Endodermal cell (in vitro differentiated cells): Measurements from ENCODE around the gene OR6B2. TPM values are rescaled to one million over a fixed set of nuclear protein-coding genes. Genes with fewer than 3 reads are reported as not detected.

Experiments used
- DNase-seq: peaks from one replicate; pipeline ENCODE4 v3.0.0-alpha.2; 2017
- H3K27ac ChIP-seq: 2 replicates; pipeline ENCODE4 v1.5.1; 2013; ENCODE audit warnings: mild to moderate bottlenecking, low read depth, low read length, moderate library complexity
- H3K27me3 ChIP-seq: 2 replicates; pipeline ENCODE4 v1.6.1; 2013; ENCODE audit warnings: mild to moderate bottlenecking, low read length, moderate library complexity; ENCODE audit not compliant: insufficient read depth, control insufficient read depth, poor library complexity, severe bottlenecking
- H3K36me3 ChIP-seq: 2 replicates; pipeline ENCODE4 v1.7.0; 2013; ENCODE audit warnings: mild to moderate bottlenecking, low read length, moderate library complexity; ENCODE audit not compliant: control insufficient read depth, insufficient read depth
- H3K4me1 ChIP-seq: one replicate; pipeline ENCODE4 v1.7.0; 2013; ENCODE audit warnings: low read length; ENCODE audit not compliant: control insufficient read depth, insufficient read depth
- H3K4me3 ChIP-seq: 2 replicates; pipeline ENCODE4 v1.5.1; 2013; ENCODE audit warnings: mild to moderate bottlenecking, low read length, moderate library complexity
- H3K9ac ChIP-seq: 2 replicates; pipeline ENCODE4 v1.6.1; 2013; ENCODE audit warnings: mild to moderate bottlenecking, low read length, moderate library complexity; ENCODE audit not compliant: poor library complexity, severe bottlenecking; ENCODE audit errors: extremely low read depth
- H3K9me3 ChIP-seq: 2 replicates; pipeline ENCODE4 v1.6.1; 2013; ENCODE audit warnings: mild to moderate bottlenecking, low read length, moderate library complexity; ENCODE audit not compliant: control insufficient read depth
- H3K27ac Mint-ChIP-seq: 2 replicates; pipeline ENCODE4 v1.8.0; 2020; ENCODE audit warnings: mixed read lengths
- H3K27me3 Mint-ChIP-seq: 2 replicates; pipeline ENCODE4 v1.8.0; 2021; ENCODE audit warnings: mild to moderate bottlenecking, mixed read lengths; ENCODE audit not compliant: insufficient read depth
- H3K36me3 Mint-ChIP-seq: 2 replicates; pipeline ENCODE4 v1.8.0; 2020; ENCODE audit warnings: low read depth, mixed read lengths
- H3K4me1 Mint-ChIP-seq: 2 replicates; pipeline ENCODE4 v1.8.0; 2020; ENCODE audit warnings: mixed read lengths
- H3K4me3 Mint-ChIP-seq: 2 replicates; pipeline ENCODE4 v1.8.0; 2020; ENCODE audit warnings: mild to moderate bottlenecking, moderate library complexity, mixed read lengths
- H3K9me3 Mint-ChIP-seq: 2 replicates; pipeline ENCODE4 v1.8.0; 2020; ENCODE audit warnings: mild to moderate bottlenecking, mixed read lengths
- WGBS, 2 experiments: methylation state at CpG; one replicate each; pipeline versions ENCODE4 v1.1.5 to v1.1.7; 2013; ENCODE audit warnings: missing lambda C conversion rate in 2 of 2, mixed read lengths in 1 of 2; ENCODE audit not compliant: insufficient coverage in 1 of 2, insufficient read length in 1 of 2; 5-methylcytosine and 5-hydroxymethylcytosine counted together
- total RNA-seq, 2 donors: library from RNA; stranded (reverse); fragmentation: NEBNext Ultra II Directional in 1 of 2; extraction: Animal tissue kit (Norgen Biotek cat#: 25700) in 1 of 2; gene quantifications; 2 replicates in 1 of 2; 3 replicates in 1 of 2; pipeline ENCODE4 v1.2.1, GENCODE V29; 2021
- TF ChIP-seq, protein P1 (sequence below): fragments of 200-600 bp; sonication (generic); conservative IDR thresholded peaks from 2 replicates; pipeline ENCODE4 v1.5.0; 2021; ENCODE audit warnings: antibody characterized with exemption, mild to moderate bottlenecking

The OR6B2 gene
- total RNA-seq, 2 donors from 2014 or later, result not detected

GRCh38 chr2:239983004-239983778 is 47.0 kb downstream of the OR6B2 start:
- peak; percentile 13 for DNase-seq
- WGBS, 2 experiments, result 72% methylated on average over 5 to 9 of the region's 9 CpGs
- Mint-ChIP-seq H3K36me3 (peaks cover 51% of the 10 kb centered on the region), H3K4me1 (no peaks in the 10 kb centered on the region), H3K9me3 (peaks cover 9% of the 10 kb centered on the region), H3K27ac (no peak overlapping the region), H3K4me3 (no peak overlapping the region), H3K27me3 (no peaks in the 10 kb centered on the region)
- Histone ChIP-seq H3K36me3 (peaks cover 53% of the 10 kb centered on the region), H3K4me1 (no peaks in the 10 kb centered on the region), H3K27me3 (no peaks in the 10 kb centered on the region), H3K27ac (no peak overlapping the region), H3K9ac (no peak overlapping the region), H3K9me3 (peaks cover 21% of the 10 kb centered on the region), H3K4me3 (no peak overlapping the region)
- TF ChIP-seq, protein P1, sequence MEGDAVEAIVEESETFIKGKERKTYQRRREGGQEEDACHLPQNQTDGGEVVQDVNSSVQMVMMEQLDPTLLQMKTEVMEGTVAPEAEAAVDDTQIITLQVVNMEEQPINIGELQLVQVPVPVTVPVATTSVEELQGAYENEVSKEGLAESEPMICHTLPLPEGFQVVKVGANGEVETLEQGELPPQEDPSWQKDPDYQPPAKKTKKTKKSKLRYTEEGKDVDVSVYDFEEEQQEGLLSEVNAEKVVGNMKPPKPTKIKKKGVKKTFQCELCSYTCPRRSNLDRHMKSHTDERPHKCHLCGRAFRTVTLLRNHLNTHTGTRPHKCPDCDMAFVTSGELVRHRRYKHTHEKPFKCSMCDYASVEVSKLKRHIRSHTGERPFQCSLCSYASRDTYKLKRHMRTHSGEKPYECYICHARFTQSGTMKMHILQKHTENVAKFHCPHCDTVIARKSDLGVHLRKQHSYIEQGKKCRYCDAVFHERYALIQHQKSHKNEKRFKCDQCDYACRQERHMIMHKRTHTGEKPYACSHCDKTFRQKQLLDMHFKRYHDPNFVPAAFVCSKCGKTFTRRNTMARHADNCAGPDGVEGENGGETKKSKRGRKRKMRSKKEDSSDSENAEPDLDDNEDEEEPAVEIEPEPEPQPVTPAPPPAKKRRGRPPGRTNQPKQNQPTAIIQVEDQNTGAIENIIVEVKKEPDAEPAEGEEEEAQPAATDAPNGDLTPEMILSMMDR, result no peak

Other genes with a start within 250 kb of the OR6B2 start
- 100 to 1,000 TPM in 1 of 2 donors, 10 to 100 TPM in 1; 95.8 to 101 TPM for gene NDUFA10, start 5.1 kb downstream of the OR6B2 start, total RNA-seq
- not detected for gene OR6B3, start 23.1 kb upstream of the OR6B2 start, total RNA-seq
- gene COPS9, start 105.9 kb upstream of the OR6B2 start, total RNA-seq, result 100 to 1,000 TPM; 151 to 161 TPM
- not detected for gene OTOS, start 110.2 kb upstream of the OR6B2 start, total RNA-seq